ENCODE measurements around the gene SNAPC5. TPM values are rescaled to one million over a fixed set of nuclear protein-coding genes. Genes with fewer than 3 reads are reported as not detected.

SNAPC5 gene
- total RNA-seq, 2 experiments from 2014 or later: 23.8 to 24.1 TPM

GRCh38 chr15:66535056-66535455, 37.5 kb upstream of the SNAPC5 start:
- no peaks in the 10 kb centered on the region for H3K9me3 ChIP-seq (ENCODE audit: control insufficient read depth in 1 of 2, insufficient read depth in 1 of 2, low read length in 2 of 2)
- no peak overlapping the region for H3K27ac ChIP-seq (ENCODE audit: low read depth in 1 of 2, low read length in 2 of 2)
- H3K4me1 ChIP-seq (ENCODE audit: insufficient read depth, low read length): no peaks in the 10 kb centered on the region
- no peaks in the 10 kb centered on the region for H3K4me1 Mint-ChIP-seq (ENCODE audit: low read depth)
- intact Hi-C loops (cut with DNase I, micrococcal nuclease): no loop called here
- H3K27me3 ChIP-seq (ENCODE audit: control insufficient read depth in 1 of 2, insufficient read depth in 2 of 2, low read length in 2 of 2): no peaks in the 10 kb centered on the region
- no peak overlapping the region for H3K4me3 ChIP-seq (ENCODE audit: low read length)
- CTCF ChIA-PET: no interaction called here
- ATAC-seq (ENCODE audit: poor library complexity): no peak
- no peak for TF ChIP-seq CTCF (IDR thresholded peaks at IDR 0.05)
- peaks cover 37% of the 10 kb centered on the region for H3K36me3 Mint-ChIP-seq (ENCODE audit: low read depth)
- no peaks in the 10 kb centered on the region for H3K27me3 Mint-ChIP-seq
- POLR2A ChIA-PET: no interaction called here
- no peak for DNase-seq
- H3K36me3 ChIP-seq (ENCODE audit: insufficient read depth, low read length): peaks cover 12% of the 10 kb centered on the region
- no peaks in the 10 kb centered on the region for H3K9me3 Mint-ChIP-seq
- no peak overlapping the region for H3K4me3 Mint-ChIP-seq
- no peak overlapping the region for H3K27ac Mint-ChIP-seq

GRCh38 chr15:66524838-66525237, 27.3 kb upstream of the SNAPC5 start:
- peaks cover 47% of the 10 kb centered on the region for H3K36me3 Mint-ChIP-seq (ENCODE audit: low read depth)
- ChIA-PET CTCF (no interaction called here), POLR2A (no interaction called here)
- H3K27me3 ChIP-seq (ENCODE audit: control insufficient read depth in 1 of 2, insufficient read depth in 2 of 2, low read length in 2 of 2): no peaks in the 10 kb centered on the region
- no peak overlapping the region for H3K4me3 Mint-ChIP-seq
- no peak for ATAC-seq (ENCODE audit: poor library complexity)
- H3K27ac Mint-ChIP-seq: no peak overlapping the region
- peaks cover 26% of the 10 kb centered on the region for H3K36me3 ChIP-seq (ENCODE audit: insufficient read depth, low read length)
- H3K4me3 ChIP-seq (ENCODE audit: low read length): no peak overlapping the region
- no peak for DNase-seq
- H3K4me1 Mint-ChIP-seq (ENCODE audit: low read depth): no peaks in the 10 kb centered on the region
- no peaks in the 10 kb centered on the region for H3K27me3 Mint-ChIP-seq
- intact Hi-C loops (cut with DNase I, micrococcal nuclease): no loop called here
- H3K27ac ChIP-seq (ENCODE audit: low read depth in 1 of 2, low read length in 2 of 2): no peak overlapping the region
- no peaks in the 10 kb centered on the region for H3K9me3 ChIP-seq (ENCODE audit: control insufficient read depth in 1 of 2, insufficient read depth in 1 of 2, low read length in 2 of 2)
- no peaks in the 10 kb centered on the region for H3K4me1 ChIP-seq (ENCODE audit: insufficient read depth, low read length)
- no peaks in the 10 kb centered on the region for H3K9me3 Mint-ChIP-seq
- TF ChIP-seq CTCF (IDR thresholded peaks at IDR 0.05): no peak

GRCh38 chr15:66523926-66524325, 26.4 kb upstream of the SNAPC5 start:
- Mint-ChIP-seq H3K27ac (no peak overlapping the region), H3K36me3 (ENCODE audit: low read depth) (peaks cover 43% of the 10 kb centered on the region), H3K27me3 (no peaks in the 10 kb centered on the region), H3K4me1 (ENCODE audit: low read depth) (no peaks in the 10 kb centered on the region), H3K4me3 (no peak overlapping the region), H3K9me3 (no peaks in the 10 kb centered on the region)
- Histone ChIP-seq H3K4me1 (ENCODE audit: insufficient read depth, low read length) (no peaks in the 10 kb centered on the region), H3K36me3 (ENCODE audit: insufficient read depth, low read length) (peaks cover 21% of the 10 kb centered on the region), H3K27ac (ENCODE audit: low read depth in 1 of 2, low read length in 2 of 2) (no peak overlapping the region), H3K9me3 (ENCODE audit: control insufficient read depth in 1 of 2, insufficient read depth in 1 of 2, low read length in 2 of 2) (no peaks in the 10 kb centered on the region), H3K4me3 (ENCODE audit: low read length) (no peak overlapping the region), H3K27me3 (ENCODE audit: control insufficient read depth in 1 of 2, insufficient read depth in 2 of 2, low read length in 2 of 2) (no peaks in the 10 kb centered on the region)
- DNase-seq: no peak
- no peak for ATAC-seq (ENCODE audit: poor library complexity)
- no peak for TF ChIP-seq CTCF (IDR thresholded peaks at IDR 0.05)
- ChIA-PET POLR2A (no interaction called here), CTCF (interaction anchor here (0.7 kb wide), 1 partner anchor 18 kb away, joined by 3 read pairs; no protein-coding TSS in a partner anchor)
- intact Hi-C loops (cut with DNase I, micrococcal nuclease): no loop called here
